H9 (cell line): ENCODE data around the gene DHRSX. TPM values are rescaled to one million over a fixed set of nuclear protein-coding genes. Genes with fewer than 3 reads are reported as not detected.

Experiments
- DNase-seq: peaks from one replicate; pipeline ENCODE4 v3.0.0-alpha.2; 2017
- H2AFZ ChIP-seq: one replicate; pipeline ENCODE4 v1.6.1; 2013; ENCODE audit warnings: mild to moderate bottlenecking, low read length, control low read depth, moderate library complexity
- H2AK5ac ChIP-seq: 2 replicates; pipeline ENCODE4 v1.6.1; 2013; ENCODE audit warnings: low read length, control low read depth, mixed read lengths; ENCODE audit not compliant: insufficient read length
- H2BK120ac ChIP-seq: one replicate; pipeline ENCODE4 v1.6.1; 2013; ENCODE audit warnings: low read depth, mild to moderate bottlenecking, low read length, control low read depth, inconsistent platforms; ENCODE audit not compliant: poor library complexity, severe bottlenecking
- H2BK12ac ChIP-seq: 2 replicates; pipeline ENCODE4 v1.6.1; 2013; ENCODE audit warnings: low read length, control low read depth, mixed read lengths, low read depth; ENCODE audit not compliant: insufficient read length
- H2BK15ac ChIP-seq: 2 replicates; pipeline ENCODE4 v1.6.1; 2013; ENCODE audit warnings: low read depth, low read length, control low read depth
- H2BK20ac ChIP-seq: one replicate; pipeline ENCODE4 v1.6.1; 2013; ENCODE audit warnings: low read depth, mild to moderate bottlenecking, low read length, control low read depth, inconsistent platforms; ENCODE audit not compliant: poor library complexity, severe bottlenecking
- H2BK5ac ChIP-seq: 2 replicates; pipeline ENCODE4 v1.6.1; 2013; ENCODE audit warnings: low read length, control low read depth, mixed read lengths; ENCODE audit not compliant: insufficient read length
- H3K14ac ChIP-seq: 2 replicates; pipeline ENCODE4 v1.6.1; 2013; ENCODE audit warnings: low read length, control low read depth; ENCODE audit not compliant: insufficient read depth
- H3K18ac ChIP-seq: 2 replicates; pipeline ENCODE4 v1.6.1; 2013; ENCODE audit warnings: low read depth, mild to moderate bottlenecking, mixed read lengths, low read length, control low read depth; ENCODE audit not compliant: insufficient read length
- H3K23ac ChIP-seq: 2 replicates; pipeline ENCODE4 v1.6.1; 2013; ENCODE audit warnings: low read length, control low read depth, mixed read lengths, low read depth; ENCODE audit not compliant: insufficient read length
- H3K23me2 ChIP-seq: 2 replicates; pipeline ENCODE4 v1.6.1; 2013; ENCODE audit warnings: low read depth, mild to moderate bottlenecking, mixed read lengths, low read length, control low read depth; ENCODE audit not compliant: insufficient read length, poor library complexity, severe bottlenecking
- H3K27ac ChIP-seq: 2 replicates; pipeline ENCODE4 v1.5.1; 2013; ENCODE audit warnings: low read length, control low read depth, mixed read lengths, low read depth; ENCODE audit not compliant: insufficient read length
- H3K27me3 ChIP-seq: 2 replicates; pipeline ENCODE4 v1.6.1; 2013; ENCODE audit warnings: low read length, control low read depth, inconsistent platforms; ENCODE audit not compliant: insufficient read depth
- H3K4ac ChIP-seq: 2 replicates; pipeline ENCODE4 v1.6.1; 2013; ENCODE audit warnings: low read depth, mild to moderate bottlenecking, control low read depth, inconsistent platforms, low read length, moderate library complexity
- H3K4me1 ChIP-seq: 2 replicates; pipeline ENCODE4 v1.6.1; 2013; ENCODE audit warnings: low read length, control low read depth, inconsistent platforms; ENCODE audit not compliant: insufficient read depth
- H3K4me2 ChIP-seq: 2 replicates; pipeline ENCODE4 v1.6.1; 2013; ENCODE audit warnings: low read length, control low read depth, mixed read lengths; ENCODE audit not compliant: insufficient read length, insufficient read depth
- H3K56ac ChIP-seq: 2 replicates; pipeline ENCODE4 v1.6.1; 2013; ENCODE audit warnings: low read depth, mild to moderate bottlenecking, mixed read lengths, low read length, control low read depth; ENCODE audit not compliant: insufficient read length
- H3K79me1 ChIP-seq: 2 replicates; pipeline ENCODE4 v1.6.1; 2013; ENCODE audit warnings: low read depth, mild to moderate bottlenecking, moderate library complexity, low read length, control low read depth, inconsistent platforms; ENCODE audit not compliant: insufficient read depth, poor library complexity, severe bottlenecking
- H3K79me2 ChIP-seq: 2 replicates; pipeline ENCODE4 v1.6.1; 2013; ENCODE audit warnings: low read length, control low read depth, inconsistent platforms; ENCODE audit not compliant: insufficient read depth
- H3K9ac ChIP-seq: 2 replicates; pipeline ENCODE4 v1.6.1; 2013; ENCODE audit warnings: low read length, control low read depth, mixed read lengths; ENCODE audit not compliant: insufficient read length; ENCODE audit errors: extremely low read depth
- H3K9me3 ChIP-seq: one replicate; pipeline ENCODE4 v1.6.1; 2013; ENCODE audit warnings: low read depth, low read length, inconsistent platforms; ENCODE audit not compliant: control insufficient read depth
- H3T11ph ChIP-seq: one replicate; pipeline ENCODE4 v1.6.1; 2013; ENCODE audit warnings: mild to moderate bottlenecking, low read length, control low read depth, inconsistent platforms
- H4K20me1 ChIP-seq: one replicate; pipeline ENCODE4 v1.6.1; 2013; ENCODE audit not compliant: control insufficient read depth, insufficient read length, insufficient read depth
- H4K5ac ChIP-seq: 2 replicates; pipeline ENCODE4 v1.6.1; 2013; ENCODE audit warnings: low read depth, mild to moderate bottlenecking, mixed read lengths, low read length, control low read depth; ENCODE audit not compliant: insufficient read length
- H4K8ac ChIP-seq: replicated peaks from 2 replicates; pipeline ENCODE4 v1.6.1; 2013; ENCODE audit warnings: low read length, control low read depth, mixed read lengths, low read depth; ENCODE audit not compliant: insufficient read length
- H4K91ac ChIP-seq: 2 replicates; pipeline ENCODE4 v1.6.1; 2013; ENCODE audit warnings: low read depth, mild to moderate bottlenecking, moderate library complexity, mixed read lengths, low read length, control low read depth; ENCODE audit not compliant: insufficient read length
- H3K27ac Mint-ChIP-seq, 3 experiments: 2 replicates in 2 of 3; 3 replicates in 1 of 3; pipeline ENCODE4 v1.8.0; 2020 to 2021; ENCODE audit warnings: mixed read lengths in 3 of 3, mild to moderate bottlenecking in 1 of 3, moderate library complexity in 1 of 3
- H3K27me3 Mint-ChIP-seq: 2 replicates; pipeline ENCODE4 v1.8.0; 2021; ENCODE audit warnings: low read depth, mild to moderate bottlenecking, moderate library complexity, mixed read lengths
- H3K36me3 Mint-ChIP-seq, 3 experiments: 2 replicates in 2 of 3; 3 replicates in 1 of 3; pipeline ENCODE4 v1.8.0; 2020 to 2021; ENCODE audit warnings: low read depth in 3 of 3, mixed read lengths in 3 of 3; ENCODE audit not compliant: insufficient read depth in 1 of 3
- H3K4me1 Mint-ChIP-seq, 2 experiments: 2 replicates each; pipeline ENCODE4 v1.8.0; 2020; ENCODE audit warnings: mixed read lengths in 2 of 2
- H3K4me3 Mint-ChIP-seq, 2 experiments: 2 replicates in 1 of 2; 3 replicates in 1 of 2; pipeline ENCODE4 v1.8.0; 2020 to 2021; ENCODE audit warnings: mild to moderate bottlenecking in 2 of 2, mixed read lengths in 2 of 2, moderate library complexity in 1 of 2
- H3K9me3 Mint-ChIP-seq, 2 experiments: 2 replicates in 1 of 2; 3 replicates in 1 of 2; pipeline ENCODE4 v1.8.0; 2020; ENCODE audit warnings: mild to moderate bottlenecking in 2 of 2, mixed read lengths in 2 of 2, moderate library complexity in 1 of 2
- WGBS: extraction: QIAGEN DNeasy Blood & Tissue Kit; methylation state at CpG from one replicate; pipeline ENCODE4 v1.1.7; 2013; ENCODE audit warnings: missing lambda C conversion rate, low lambda C conversion rate, mixed read lengths; ENCODE audit not compliant: insufficient read length; ENCODE audit errors: extremely low coverage; 5-methylcytosine and 5-hydroxymethylcytosine counted together
- total RNA-seq: library from RNA; stranded (reverse); gene quantifications from 2 replicates; pipeline ENCODE4 v1.2.1, GENCODE V29; 2021
- TF ChIP-seq, protein P1 (sequence below): fragments of 200-600 bp; sonication (generic); conservative IDR thresholded peaks from 3 replicates; pipeline ENCODE4 v1.8.0; 2021; ENCODE audit warnings: antibody characterized with exemption, mild to moderate bottlenecking

Gene DHRSX
- total RNA-seq, 1 experiment from 2014 or later: 44.0 TPM

DNA sequence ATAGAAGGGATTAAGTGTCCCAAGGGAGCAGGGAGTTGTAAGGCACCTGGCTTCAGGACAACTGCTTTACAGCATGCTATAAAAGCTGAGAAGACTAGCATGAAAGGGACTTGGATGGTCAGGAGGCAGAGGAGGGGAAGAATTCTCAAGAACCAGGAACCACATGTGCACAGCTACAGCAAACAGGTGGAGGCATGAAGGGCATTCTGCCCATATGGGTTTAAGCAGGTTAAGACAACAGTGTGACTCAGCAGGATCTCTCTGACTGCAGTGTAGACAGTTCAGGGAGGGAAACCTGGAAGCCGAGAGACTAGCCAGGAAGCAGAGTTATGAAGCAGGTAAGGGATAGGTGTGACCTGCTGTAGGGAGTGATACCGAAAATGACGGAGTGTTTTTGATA is 117.0 kb downstream of the DHRSX start:
- TF ChIP-seq, protein P1, sequence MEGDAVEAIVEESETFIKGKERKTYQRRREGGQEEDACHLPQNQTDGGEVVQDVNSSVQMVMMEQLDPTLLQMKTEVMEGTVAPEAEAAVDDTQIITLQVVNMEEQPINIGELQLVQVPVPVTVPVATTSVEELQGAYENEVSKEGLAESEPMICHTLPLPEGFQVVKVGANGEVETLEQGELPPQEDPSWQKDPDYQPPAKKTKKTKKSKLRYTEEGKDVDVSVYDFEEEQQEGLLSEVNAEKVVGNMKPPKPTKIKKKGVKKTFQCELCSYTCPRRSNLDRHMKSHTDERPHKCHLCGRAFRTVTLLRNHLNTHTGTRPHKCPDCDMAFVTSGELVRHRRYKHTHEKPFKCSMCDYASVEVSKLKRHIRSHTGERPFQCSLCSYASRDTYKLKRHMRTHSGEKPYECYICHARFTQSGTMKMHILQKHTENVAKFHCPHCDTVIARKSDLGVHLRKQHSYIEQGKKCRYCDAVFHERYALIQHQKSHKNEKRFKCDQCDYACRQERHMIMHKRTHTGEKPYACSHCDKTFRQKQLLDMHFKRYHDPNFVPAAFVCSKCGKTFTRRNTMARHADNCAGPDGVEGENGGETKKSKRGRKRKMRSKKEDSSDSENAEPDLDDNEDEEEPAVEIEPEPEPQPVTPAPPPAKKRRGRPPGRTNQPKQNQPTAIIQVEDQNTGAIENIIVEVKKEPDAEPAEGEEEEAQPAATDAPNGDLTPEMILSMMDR: no peak
- Histone ChIP-seq H3K23me2 (no peaks in the 10 kb centered on the region), H2BK5ac (no peak overlapping the region), H2BK20ac (no peak overlapping the region), H3K9ac (no peak overlapping the region), H3K4ac (no peak overlapping the region), H3K9me3 (no peaks in the 10 kb centered on the region), H3K18ac (no peak overlapping the region), H3K4me1 (no peaks in the 10 kb centered on the region), H3K79me2 (peaks cover 3% of the 10 kb centered on the region; the same call in 1 of the 2 replicates), H3K27me3 (no peaks in the 10 kb centered on the region), H3K27ac (no peak overlapping the region), H2BK120ac (no peak overlapping the region), H4K91ac (no peak overlapping the region), H2BK12ac (no peak overlapping the region), H4K8ac (no peak overlapping the region), H3K4me2 (no peak overlapping the region), H2AFZ (no peak overlapping the region), H3K56ac (no peak overlapping the region), H3K79me1 (no peaks in the 10 kb centered on the region), H3T11ph (no peak overlapping the region), H3K23ac (no peak overlapping the region), H4K5ac (no peak overlapping the region), H4K20me1 (no peaks in the 10 kb centered on the region), H2BK15ac (no peak overlapping the region), H3K14ac (no peak overlapping the region), H2AK5ac (no peak overlapping the region)
- Mint-ChIP-seq H3K4me1 (peaks cover 0 to 6% of the 10 kb centered on the region in 2 experiments; a peak in 2 of 4 replicates), H3K9me3 (peaks cover 0 to 8% of the 10 kb centered on the region in 2 experiments; a peak in 4 of 5 replicates), H3K4me3 (no peak overlapping the region), H3K36me3 (peaks cover 14 to 25% (median 20%) of the 10 kb centered on the region in 3 experiments), H3K27me3 (no peaks in the 10 kb centered on the region), H3K27ac (no peak overlapping the region)
- WGBS: no CpG with 5 or more reads among the region's 3 CpGs
- DNase-seq: no peak
